HL-60 (cell line): ENCODE data around the gene NMBR.

ENCODE experiments used
- TF ChIP-seq, protein P1 (sequence below): IDR thresholded peaks from 2 replicates; pipeline ENCODE4 v1.6.1; 2012; ENCODE audit warnings: low read depth; ENCODE audit not compliant: insufficient replicate concordance
- TF ChIP-seq, protein P2 (sequence below): IDR thresholded peaks from one replicate; pipeline ENCODE4 v1.5.1; 2011; ENCODE audit warnings: low read length, control low read depth, inconsistent platforms; ENCODE audit not compliant: insufficient read depth

DNA sequence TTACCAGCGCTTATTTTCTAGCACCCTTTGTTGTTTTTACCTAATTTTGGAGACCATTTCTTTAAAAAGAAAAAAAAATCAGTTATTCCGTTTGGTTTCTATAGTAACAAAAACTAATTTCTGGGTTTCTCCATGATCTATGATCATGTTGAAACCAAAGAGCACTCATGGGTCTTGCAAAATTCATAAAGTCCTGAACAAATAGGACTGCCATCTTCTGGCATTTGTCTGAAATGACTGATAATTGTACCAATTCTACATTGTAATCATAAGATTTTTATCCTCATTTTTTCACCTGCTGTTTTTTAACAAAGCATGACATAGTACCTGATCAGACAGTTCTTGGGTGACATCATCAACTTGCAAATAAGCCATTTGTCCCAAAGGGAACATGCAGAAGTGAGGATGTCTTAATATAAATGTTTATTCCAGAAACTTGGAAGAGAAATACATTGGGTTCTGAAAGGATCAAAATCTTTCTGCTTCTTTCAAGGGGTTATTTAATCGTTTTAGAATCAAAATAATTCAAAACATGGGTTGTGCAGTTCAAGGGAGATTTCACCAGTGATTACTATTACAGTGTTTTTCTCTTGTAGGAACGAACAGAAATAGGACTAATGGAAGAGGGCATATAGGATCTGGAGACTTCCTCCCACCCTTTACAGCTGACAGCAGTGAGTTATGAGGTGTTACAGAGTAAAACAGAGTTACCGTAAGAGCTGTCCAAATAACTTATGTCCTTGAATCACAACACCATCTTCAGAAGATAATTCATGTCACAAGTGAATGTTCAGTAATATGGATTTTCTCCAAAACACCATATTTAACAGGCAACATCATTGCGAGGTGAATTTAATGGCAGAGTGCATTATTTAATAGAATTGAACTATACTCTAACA, 101.3 kb downstream of the NMBR start:
- TF ChIP-seq, protein P1, sequence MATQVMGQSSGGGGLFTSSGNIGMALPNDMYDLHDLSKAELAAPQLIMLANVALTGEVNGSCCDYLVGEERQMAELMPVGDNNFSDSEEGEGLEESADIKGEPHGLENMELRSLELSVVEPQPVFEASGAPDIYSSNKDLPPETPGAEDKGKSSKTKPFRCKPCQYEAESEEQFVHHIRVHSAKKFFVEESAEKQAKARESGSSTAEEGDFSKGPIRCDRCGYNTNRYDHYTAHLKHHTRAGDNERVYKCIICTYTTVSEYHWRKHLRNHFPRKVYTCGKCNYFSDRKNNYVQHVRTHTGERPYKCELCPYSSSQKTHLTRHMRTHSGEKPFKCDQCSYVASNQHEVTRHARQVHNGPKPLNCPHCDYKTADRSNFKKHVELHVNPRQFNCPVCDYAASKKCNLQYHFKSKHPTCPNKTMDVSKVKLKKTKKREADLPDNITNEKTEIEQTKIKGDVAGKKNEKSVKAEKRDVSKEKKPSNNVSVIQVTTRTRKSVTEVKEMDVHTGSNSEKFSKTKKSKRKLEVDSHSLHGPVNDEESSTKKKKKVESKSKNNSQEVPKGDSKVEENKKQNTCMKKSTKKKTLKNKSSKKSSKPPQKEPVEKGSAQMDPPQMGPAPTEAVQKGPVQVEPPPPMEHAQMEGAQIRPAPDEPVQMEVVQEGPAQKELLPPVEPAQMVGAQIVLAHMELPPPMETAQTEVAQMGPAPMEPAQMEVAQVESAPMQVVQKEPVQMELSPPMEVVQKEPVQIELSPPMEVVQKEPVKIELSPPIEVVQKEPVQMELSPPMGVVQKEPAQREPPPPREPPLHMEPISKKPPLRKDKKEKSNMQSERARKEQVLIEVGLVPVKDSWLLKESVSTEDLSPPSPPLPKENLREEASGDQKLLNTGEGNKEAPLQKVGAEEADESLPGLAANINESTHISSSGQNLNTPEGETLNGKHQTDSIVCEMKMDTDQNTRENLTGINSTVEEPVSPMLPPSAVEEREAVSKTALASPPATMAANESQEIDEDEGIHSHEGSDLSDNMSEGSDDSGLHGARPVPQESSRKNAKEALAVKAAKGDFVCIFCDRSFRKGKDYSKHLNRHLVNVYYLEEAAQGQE = no peak
- TF ChIP-seq, protein P2, sequence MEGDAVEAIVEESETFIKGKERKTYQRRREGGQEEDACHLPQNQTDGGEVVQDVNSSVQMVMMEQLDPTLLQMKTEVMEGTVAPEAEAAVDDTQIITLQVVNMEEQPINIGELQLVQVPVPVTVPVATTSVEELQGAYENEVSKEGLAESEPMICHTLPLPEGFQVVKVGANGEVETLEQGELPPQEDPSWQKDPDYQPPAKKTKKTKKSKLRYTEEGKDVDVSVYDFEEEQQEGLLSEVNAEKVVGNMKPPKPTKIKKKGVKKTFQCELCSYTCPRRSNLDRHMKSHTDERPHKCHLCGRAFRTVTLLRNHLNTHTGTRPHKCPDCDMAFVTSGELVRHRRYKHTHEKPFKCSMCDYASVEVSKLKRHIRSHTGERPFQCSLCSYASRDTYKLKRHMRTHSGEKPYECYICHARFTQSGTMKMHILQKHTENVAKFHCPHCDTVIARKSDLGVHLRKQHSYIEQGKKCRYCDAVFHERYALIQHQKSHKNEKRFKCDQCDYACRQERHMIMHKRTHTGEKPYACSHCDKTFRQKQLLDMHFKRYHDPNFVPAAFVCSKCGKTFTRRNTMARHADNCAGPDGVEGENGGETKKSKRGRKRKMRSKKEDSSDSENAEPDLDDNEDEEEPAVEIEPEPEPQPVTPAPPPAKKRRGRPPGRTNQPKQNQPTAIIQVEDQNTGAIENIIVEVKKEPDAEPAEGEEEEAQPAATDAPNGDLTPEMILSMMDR = no peak
